H1 (cell line): ENCODE measurements around the gene CACNG4.

ENCODE experiments used
- ATF3 ChIP-seq: IDR thresholded peaks from 2 replicates; pipeline ENCODE4 v1.6.1; 2011; ENCODE audit warnings: low read depth, mild to moderate bottlenecking, low read length; ENCODE audit not compliant: insufficient read depth
- E2F6 ChIP-seq: IDR thresholded peaks from 2 replicates; pipeline ENCODE4 v1.6.1; 2012; ENCODE audit warnings: inconsistent platforms
- EZH2 ChIP-seq: fragments of 200-600 bp; sonication (generic); IDR thresholded peaks from 2 replicates; pipeline ENCODE4 v1.7.1; 2012; ENCODE audit warnings: low read depth, mild to moderate bottlenecking, moderate library complexity, low read length, inconsistent platforms; ENCODE audit not compliant: severe bottlenecking
- HDAC2 ChIP-seq, 2 experiments: fragments of 300-600 bp in 1 of 2; sonication (generic) in 1 of 2; IDR thresholded peaks; 2 replicates each; pipeline ENCODE4 v1.6.1; 2011 to 2012; ENCODE audit warnings: low read depth in 2 of 2, low read length in 2 of 2, mild to moderate bottlenecking in 2 of 2, moderate library complexity in 2 of 2, borderline replicate concordance in 1 of 2, inconsistent platforms in 1 of 2
- JUN ChIP-seq: IDR thresholded peaks from 2 replicates; pipeline ENCODE4 v1.6.1; 2011; ENCODE audit warnings: low read depth, mild to moderate bottlenecking, improper control_type of control experiment, low read length
- JUND ChIP-seq: IDR thresholded peaks from 2 replicates; pipeline ENCODE4 v1.6.1; 2011; ENCODE audit warnings: mild to moderate bottlenecking, improper control_type of control experiment, low read length
- POLR2A ChIP-seq, 2 experiments: IDR thresholded peaks; 1 replicate in 1 of 2; 2 replicates in 1 of 2; pipeline ENCODE4 v1.6.1; 2011; ENCODE audit warnings: low read depth in 2 of 2, low read length in 2 of 2, mild to moderate bottlenecking in 2 of 2; ENCODE audit errors: control extremely low read depth in 1 of 2
- POLR2AphosphoS5 ChIP-seq: IDR thresholded peaks from 2 replicates; pipeline ENCODE4 v1.6.1; 2011; ENCODE audit warnings: low read depth, low read length
- SIN3A ChIP-seq, 2 experiments: IDR thresholded peaks in 1 of 2; conservative IDR thresholded peaks in 1 of 2; 2 replicates each; pipeline ENCODE4 v1.6.1; 2011 to 2012; ENCODE audit warnings: low read length in 2 of 2, improper control_type of control experiment in 1 of 2, low read depth in 1 of 2, mild to moderate bottlenecking in 1 of 2
- TBP ChIP-seq: IDR thresholded peaks from 2 replicates; pipeline ENCODE4 v1.6.1; 2011; ENCODE audit warnings: low read depth, low read length, improper control_type of control experiment
- TF ChIP-seq, protein P1 (sequence below), 3 experiments: IDR thresholded peaks; 1 replicate in 2 of 3; 2 replicates in 1 of 3; pipeline versions ENCODE4 v1.5.1 to v1.6.1; 2011; ENCODE audit warnings: low read length in 3 of 3, mild to moderate bottlenecking in 3 of 3, inconsistent platforms in 2 of 3, low read depth in 1 of 3, moderate library complexity in 1 of 3; ENCODE audit not compliant: insufficient read depth in 1 of 3; ENCODE audit errors: control extremely low read depth in 1 of 3

DNA sequence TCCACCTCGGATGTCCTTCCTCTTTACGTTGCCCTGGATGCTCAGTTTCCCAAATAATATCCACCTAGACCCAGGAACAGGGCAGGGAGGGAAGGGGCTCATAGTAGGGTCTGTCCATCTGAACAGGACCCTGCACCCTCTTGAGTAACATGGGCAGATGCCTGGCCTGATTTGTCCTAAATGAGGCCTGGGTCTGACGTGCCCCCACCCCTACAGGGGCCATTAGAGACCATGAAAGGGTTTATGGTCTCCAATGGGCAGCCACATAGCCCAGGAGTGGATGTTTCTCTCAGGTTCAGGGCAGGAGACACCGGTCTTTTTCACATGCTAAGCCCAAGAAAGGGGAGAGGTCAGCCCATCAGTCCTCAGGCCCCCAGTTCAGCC is 86.6 kb downstream of the CACNG4 start:
- TF ChIP-seq, protein P1, sequence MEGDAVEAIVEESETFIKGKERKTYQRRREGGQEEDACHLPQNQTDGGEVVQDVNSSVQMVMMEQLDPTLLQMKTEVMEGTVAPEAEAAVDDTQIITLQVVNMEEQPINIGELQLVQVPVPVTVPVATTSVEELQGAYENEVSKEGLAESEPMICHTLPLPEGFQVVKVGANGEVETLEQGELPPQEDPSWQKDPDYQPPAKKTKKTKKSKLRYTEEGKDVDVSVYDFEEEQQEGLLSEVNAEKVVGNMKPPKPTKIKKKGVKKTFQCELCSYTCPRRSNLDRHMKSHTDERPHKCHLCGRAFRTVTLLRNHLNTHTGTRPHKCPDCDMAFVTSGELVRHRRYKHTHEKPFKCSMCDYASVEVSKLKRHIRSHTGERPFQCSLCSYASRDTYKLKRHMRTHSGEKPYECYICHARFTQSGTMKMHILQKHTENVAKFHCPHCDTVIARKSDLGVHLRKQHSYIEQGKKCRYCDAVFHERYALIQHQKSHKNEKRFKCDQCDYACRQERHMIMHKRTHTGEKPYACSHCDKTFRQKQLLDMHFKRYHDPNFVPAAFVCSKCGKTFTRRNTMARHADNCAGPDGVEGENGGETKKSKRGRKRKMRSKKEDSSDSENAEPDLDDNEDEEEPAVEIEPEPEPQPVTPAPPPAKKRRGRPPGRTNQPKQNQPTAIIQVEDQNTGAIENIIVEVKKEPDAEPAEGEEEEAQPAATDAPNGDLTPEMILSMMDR (IDR thresholded peaks at IDR 0.05; ENCODE audit: control extremely low read depth in 1 of 3, insufficient read depth in 1 of 3, low read depth in 1 of 3, low read length in 3 of 3), result no peak
- TF ChIP-seq EZH2 (no peak), JUN (no peak), JUND (no peak), HDAC2 (IDR thresholded peaks at IDR 0.05; ENCODE audit: borderline replicate concordance in 1 of 2, low read depth in 2 of 2, low read length in 2 of 2) (no peak), TBP (no peak), E2F6 (no peak), POLR2A (IDR thresholded peaks at IDR 0.05; ENCODE audit: control extremely low read depth in 1 of 2, low read depth in 2 of 2, low read length in 2 of 2) (no peak), SIN3A (conservative IDR thresholded peaks at IDR 0.05 in 1 of 2, IDR thresholded peaks at IDR 0.05 in 1 of 2; ENCODE audit: low read depth in 1 of 2, low read length in 2 of 2) (no peak), ATF3 (no peak), POLR2AphosphoS5 (no peak)
